Measurements from ENCODE around the gene TVP23C.
A peak's percentile ranks its signal among the peaks of the same experiment; 100 is the strongest.
"Not testable (repeated sequence)": the region's sequence is repeated elsewhere in the genome, so short reads cannot be mapped to it uniquely, and the experiment has no call there.

Gene TVP23C

DNA sequence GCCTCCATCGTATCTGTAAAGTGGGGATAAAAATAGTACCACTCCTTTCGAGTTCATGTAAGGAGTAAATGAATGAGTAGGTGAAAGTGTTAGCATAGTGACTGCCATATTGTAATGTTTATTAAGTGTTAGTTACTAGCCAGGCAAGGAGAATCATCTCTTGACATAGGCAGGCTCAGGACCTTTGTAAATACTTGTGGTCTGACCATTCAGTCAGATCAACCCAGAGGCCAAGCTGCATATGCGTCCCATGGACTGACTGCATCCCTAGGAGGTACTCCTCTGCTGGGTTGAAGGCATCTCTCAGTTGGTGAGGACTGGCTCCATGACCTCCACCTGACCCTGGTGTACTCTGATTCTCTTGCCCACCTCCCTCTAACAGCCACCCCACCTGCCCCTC, 55.4 kb downstream of the TVP23C start:
- H3K4me3 ChIP-seq (ENCODE audit: control insufficient read depth, low read depth, low read length), result no peak overlapping the region
- TF ChIP-seq, protein P1, sequence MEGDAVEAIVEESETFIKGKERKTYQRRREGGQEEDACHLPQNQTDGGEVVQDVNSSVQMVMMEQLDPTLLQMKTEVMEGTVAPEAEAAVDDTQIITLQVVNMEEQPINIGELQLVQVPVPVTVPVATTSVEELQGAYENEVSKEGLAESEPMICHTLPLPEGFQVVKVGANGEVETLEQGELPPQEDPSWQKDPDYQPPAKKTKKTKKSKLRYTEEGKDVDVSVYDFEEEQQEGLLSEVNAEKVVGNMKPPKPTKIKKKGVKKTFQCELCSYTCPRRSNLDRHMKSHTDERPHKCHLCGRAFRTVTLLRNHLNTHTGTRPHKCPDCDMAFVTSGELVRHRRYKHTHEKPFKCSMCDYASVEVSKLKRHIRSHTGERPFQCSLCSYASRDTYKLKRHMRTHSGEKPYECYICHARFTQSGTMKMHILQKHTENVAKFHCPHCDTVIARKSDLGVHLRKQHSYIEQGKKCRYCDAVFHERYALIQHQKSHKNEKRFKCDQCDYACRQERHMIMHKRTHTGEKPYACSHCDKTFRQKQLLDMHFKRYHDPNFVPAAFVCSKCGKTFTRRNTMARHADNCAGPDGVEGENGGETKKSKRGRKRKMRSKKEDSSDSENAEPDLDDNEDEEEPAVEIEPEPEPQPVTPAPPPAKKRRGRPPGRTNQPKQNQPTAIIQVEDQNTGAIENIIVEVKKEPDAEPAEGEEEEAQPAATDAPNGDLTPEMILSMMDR (IDR thresholded peaks at IDR 0.05; ENCODE audit: control insufficient read depth, insufficient read depth, low read depth, low read length, missing control alignments), result no peak
- DNase-seq (ENCODE audit: low read depth), result no peak

- no peak for DNase-seq (ENCODE audit: low read depth)
- no peak overlapping the region for H3K4me3 ChIP-seq (ENCODE audit: control insufficient read depth, low read depth, low read length)
Measured at GRCh38 chr17:15507001-15507400, 56.3 kb downstream of the TVP23C start.

DNA sequence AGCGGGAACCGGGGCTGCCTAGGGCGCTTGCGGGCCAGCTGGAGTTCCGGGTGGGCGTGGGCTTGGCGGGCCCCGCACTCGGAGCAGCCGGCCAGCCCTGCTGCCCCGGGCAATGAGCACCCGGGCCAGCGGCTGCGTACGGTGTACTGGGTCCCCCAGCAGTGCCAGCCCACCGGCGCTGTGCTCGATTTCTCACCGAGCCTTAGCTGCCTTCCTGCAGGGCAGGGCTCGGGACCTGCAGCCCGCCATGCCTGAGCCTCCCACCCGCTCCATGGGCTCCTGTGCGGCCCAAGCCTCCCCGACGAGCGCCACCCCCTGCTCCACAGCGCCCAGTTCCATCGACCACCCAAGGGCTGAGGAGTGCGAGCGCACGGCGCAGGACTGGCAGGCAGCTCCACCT, 57.6 kb downstream of the TVP23C start:
- H3K4me3 ChIP-seq (ENCODE audit: control insufficient read depth, low read depth, low read length); DNase-seq (ENCODE audit: low read depth): not testable (repeated sequence)

More at GRCh38 chr17:15507001-15507400, 56.3 kb downstream of the TVP23C start:
- TF ChIP-seq, protein P1 (IDR thresholded peaks at IDR 0.05; ENCODE audit: control insufficient read depth, insufficient read depth, low read depth, low read length, missing control alignments), result no peak

DNA sequence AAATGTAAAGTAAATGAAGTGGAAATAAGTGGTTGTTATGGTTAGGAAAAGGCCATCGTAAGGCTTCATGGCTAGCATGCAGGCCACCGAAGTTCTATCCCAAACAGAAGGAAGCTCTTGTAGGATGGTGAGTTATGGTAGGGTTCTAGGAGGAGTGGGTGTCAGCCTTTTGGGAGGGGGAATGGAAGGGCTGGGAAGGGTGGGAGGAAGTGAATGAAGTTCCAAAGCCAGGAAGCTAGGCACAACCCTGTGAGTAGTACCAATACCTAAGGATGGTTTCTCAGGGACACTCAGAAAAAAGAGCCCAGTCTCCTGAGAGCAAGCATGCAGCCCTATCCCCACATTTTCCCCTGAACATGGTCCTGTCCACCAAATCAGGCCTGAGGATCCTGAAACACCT, 59.6 kb downstream of the TVP23C start:
- H3K4me3 ChIP-seq (ENCODE audit: control insufficient read depth, low read depth, low read length), result no peak overlapping the region
- TF ChIP-seq, protein P1 (IDR thresholded peaks at IDR 0.05; ENCODE audit: control insufficient read depth, insufficient read depth, low read depth, low read length, missing control alignments), result no peak
- no peak for DNase-seq (ENCODE audit: low read depth)

- DNase-seq (ENCODE audit: low read depth), result peak; percentile 94
- peak overlapping the region; percentile 28 for H3K4me3 ChIP-seq (ENCODE audit: control insufficient read depth, low read depth, low read length)
- TF ChIP-seq, protein P1 (IDR thresholded peaks at IDR 0.05; ENCODE audit: control insufficient read depth, insufficient read depth, low read depth, low read length, missing control alignments), result peak; percentile 95
Measured at GRCh38 chr17:15502369-15503112, 60.7 kb downstream of the TVP23C start.

GRCh38 chr17:15501793-15502192, 61.5 kb downstream of the TVP23C start:
- TF ChIP-seq, protein P1 (IDR thresholded peaks at IDR 0.05; ENCODE audit: control insufficient read depth, insufficient read depth, low read depth, low read length, missing control alignments), result no peak
- DNase-seq (ENCODE audit: low read depth), result no peak
- no peak overlapping the region for H3K4me3 ChIP-seq (ENCODE audit: control insufficient read depth, low read depth, low read length)

- TF ChIP-seq, protein P1 (IDR thresholded peaks at IDR 0.05; ENCODE audit: control insufficient read depth, insufficient read depth, low read depth, low read length, missing control alignments), result no peak
- no peak for DNase-seq (ENCODE audit: low read depth)
- H3K4me3 ChIP-seq (ENCODE audit: control insufficient read depth, low read depth, low read length), result no peak overlapping the region
Measured at GRCh38 chr17:15501282-15501681, 62.0 kb downstream of the TVP23C start.

Measured in AG09309 (cell line).